Kidney (tissue), 14 donors: ENCODE measurements around the gene SHISA7. TPM values are rescaled to one million over a fixed set of nuclear protein-coding genes. Genes with fewer than 3 reads are reported as not detected.
A peak's percentile ranks its signal among the peaks of the same experiment; 100 is the strongest.

Source experiments
- DNase-seq, 5 donors: peaks; one replicate each; pipeline ENCODE4 v3.0.0-alpha.2; 2013 to 2020
- FAIRE-seq: peaks from 2 replicates; lab custom pipeline; 2012; peaks lifted over from hg19 to GRCh38; lab: Jason Lieb, UNC
- H3K27ac ChIP-seq, 2 donors: one replicate each; pipeline ENCODE4 v1.7.0; 2013; ENCODE audit warnings: low read depth in 2 of 2, low read length in 2 of 2, inconsistent platforms in 1 of 2
- H3K27me3 ChIP-seq: one replicate; pipeline ENCODE4 v1.7.1; 2013; ENCODE audit warnings: low read length, inconsistent platforms; ENCODE audit not compliant: control insufficient read depth, insufficient read depth
- H3K36me3 ChIP-seq, 3 donors: one replicate each; pipeline versions ENCODE4 v1.7.0 to v1.7.1; 2013; ENCODE audit warnings: low read length in 3 of 3, control low read depth in 1 of 3, inconsistent platforms in 1 of 3; ENCODE audit not compliant: insufficient read depth in 3 of 3, control insufficient read depth in 2 of 3
- H3K4me1 ChIP-seq, 3 donors: one replicate each; pipeline versions ENCODE4 v1.7.0 to v1.7.1; 2013; ENCODE audit warnings: low read length in 3 of 3, inconsistent platforms in 1 of 3, low read depth in 1 of 3; ENCODE audit not compliant: control insufficient read depth in 2 of 3, insufficient read depth in 2 of 3
- H3K4me3 ChIP-seq, 3 donors: one replicate each; pipeline versions ENCODE4 v1.7.0 to v1.8.1; 2013; ENCODE audit warnings: low read length in 3 of 3, control low read depth in 1 of 3, inconsistent platforms in 1 of 3
- H3K9ac ChIP-seq, 3 donors: one replicate each; pipeline versions ENCODE4 v1.7.0 to v1.7.1; 2013; ENCODE audit warnings: low read length in 3 of 3, control low read depth in 1 of 3, inconsistent platforms in 1 of 3
- H3K9me3 ChIP-seq, 3 donors: one replicate each; pipeline versions ENCODE4 v1.7.0 to v1.7.1; 2013; ENCODE audit warnings: low read length in 3 of 3, control low read depth in 1 of 3, inconsistent platforms in 1 of 3; ENCODE audit not compliant: control insufficient read depth in 2 of 3, insufficient read depth in 1 of 3
- intact Hi-C: fragments of 100-400 bp; cut with DNase I; formaldehyde crosslinking; loops from one replicate; pipeline ENCODE4 v1.11.1; 2022
- polyA plus RNA-seq: library from polyadenylated mRNA; stranded (reverse); fragments of 350-450 nt; fragmentation: Illumina TruSeq; extraction: RNeasy Lipid Tissue Mini Kit (QIAGEN cat#74804); gene quantifications from one replicate; pipeline ENCODE4 v1.2.3, GENCODE V29; 2014; ENCODE audit warnings: low read depth, low replicate concordance; ENCODE audit not compliant: insufficient read depth
- total RNA-seq: library from RNA; stranded (reverse); fragmentation: NEBNext Ultra II Directional; extraction: Animal tissue kit (Norgen Biotek cat#: 25700); gene quantifications from one replicate; pipeline ENCODE4 v1.2.1, GENCODE V29; 2021
- TF ChIP-seq, protein P1 (sequence below): IDR thresholded peaks from 3 replicates; pipeline ENCODE4 v1.5.1; 2012; ENCODE audit warnings: mild to moderate bottlenecking, moderate library complexity, borderline replicate concordance; ENCODE audit not compliant: insufficient read depth; ENCODE audit errors: extremely low read depth
- donor health status: control.
- donor health status: control.
- donor health status: control.
- donor health status: control.
- donor health status: control.
- donor health status: DM: yes; HTN: yes; CAD: no.
- donor health status: Normal renal cell carcinoma (clear cell type).

Gene SHISA7
- total and polyA plus RNA-seq, 2 donors from 2014 or later: not detected

DNA sequence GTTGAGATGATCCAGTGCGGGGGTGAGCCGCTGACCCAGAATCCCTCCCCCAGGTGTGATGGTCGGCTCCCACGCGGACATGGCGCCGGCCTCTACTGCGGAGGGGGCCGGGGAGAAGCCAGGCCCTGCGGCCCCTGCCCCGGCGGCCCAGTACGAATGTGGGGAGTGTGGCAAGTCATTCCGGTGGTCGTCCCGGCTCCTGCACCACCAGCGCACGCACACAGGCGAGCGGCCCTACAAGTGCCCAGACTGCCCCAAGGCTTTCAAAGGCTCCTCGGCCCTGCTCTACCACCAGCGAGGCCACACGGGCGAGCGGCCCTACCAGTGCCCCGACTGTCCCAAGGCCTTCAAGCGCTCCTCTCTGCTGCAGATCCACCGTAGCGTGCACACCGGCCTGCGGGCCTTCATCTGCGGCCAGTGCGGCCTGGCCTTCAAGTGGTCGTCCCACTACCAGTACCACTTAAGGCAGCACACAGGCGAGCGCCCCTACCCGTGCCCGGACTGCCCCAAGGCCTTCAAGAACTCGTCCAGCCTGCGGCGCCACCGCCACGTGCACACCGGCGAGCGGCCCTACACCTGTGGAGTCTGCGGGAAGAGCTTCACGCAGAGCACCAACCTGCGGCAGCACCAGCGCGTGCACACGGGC is 38.2 kb upstream of the SHISA7 start:
- no peaks in the 10 kb centered on the region for H3K9me3 ChIP-seq
- peaks cover 0 to 25% (median 16%) of the 10 kb centered on the region in 3 donors for H3K4me1 ChIP-seq
- no peak overlapping the region for H3K4me3 ChIP-seq
- H3K9ac ChIP-seq: no peak overlapping the region
- TF ChIP-seq, protein P1, sequence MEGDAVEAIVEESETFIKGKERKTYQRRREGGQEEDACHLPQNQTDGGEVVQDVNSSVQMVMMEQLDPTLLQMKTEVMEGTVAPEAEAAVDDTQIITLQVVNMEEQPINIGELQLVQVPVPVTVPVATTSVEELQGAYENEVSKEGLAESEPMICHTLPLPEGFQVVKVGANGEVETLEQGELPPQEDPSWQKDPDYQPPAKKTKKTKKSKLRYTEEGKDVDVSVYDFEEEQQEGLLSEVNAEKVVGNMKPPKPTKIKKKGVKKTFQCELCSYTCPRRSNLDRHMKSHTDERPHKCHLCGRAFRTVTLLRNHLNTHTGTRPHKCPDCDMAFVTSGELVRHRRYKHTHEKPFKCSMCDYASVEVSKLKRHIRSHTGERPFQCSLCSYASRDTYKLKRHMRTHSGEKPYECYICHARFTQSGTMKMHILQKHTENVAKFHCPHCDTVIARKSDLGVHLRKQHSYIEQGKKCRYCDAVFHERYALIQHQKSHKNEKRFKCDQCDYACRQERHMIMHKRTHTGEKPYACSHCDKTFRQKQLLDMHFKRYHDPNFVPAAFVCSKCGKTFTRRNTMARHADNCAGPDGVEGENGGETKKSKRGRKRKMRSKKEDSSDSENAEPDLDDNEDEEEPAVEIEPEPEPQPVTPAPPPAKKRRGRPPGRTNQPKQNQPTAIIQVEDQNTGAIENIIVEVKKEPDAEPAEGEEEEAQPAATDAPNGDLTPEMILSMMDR: no peak
- H3K36me3 ChIP-seq: no peaks in the 10 kb centered on the region
- H3K27me3 ChIP-seq: no peaks in the 10 kb centered on the region
- DNase-seq (peak in 2 of 5 donors; percentile 53 to 75), FAIRE-seq (no peak)
- H3K27ac ChIP-seq: no peak overlapping the region
- intact Hi-C loops: no loop called here

DNA sequence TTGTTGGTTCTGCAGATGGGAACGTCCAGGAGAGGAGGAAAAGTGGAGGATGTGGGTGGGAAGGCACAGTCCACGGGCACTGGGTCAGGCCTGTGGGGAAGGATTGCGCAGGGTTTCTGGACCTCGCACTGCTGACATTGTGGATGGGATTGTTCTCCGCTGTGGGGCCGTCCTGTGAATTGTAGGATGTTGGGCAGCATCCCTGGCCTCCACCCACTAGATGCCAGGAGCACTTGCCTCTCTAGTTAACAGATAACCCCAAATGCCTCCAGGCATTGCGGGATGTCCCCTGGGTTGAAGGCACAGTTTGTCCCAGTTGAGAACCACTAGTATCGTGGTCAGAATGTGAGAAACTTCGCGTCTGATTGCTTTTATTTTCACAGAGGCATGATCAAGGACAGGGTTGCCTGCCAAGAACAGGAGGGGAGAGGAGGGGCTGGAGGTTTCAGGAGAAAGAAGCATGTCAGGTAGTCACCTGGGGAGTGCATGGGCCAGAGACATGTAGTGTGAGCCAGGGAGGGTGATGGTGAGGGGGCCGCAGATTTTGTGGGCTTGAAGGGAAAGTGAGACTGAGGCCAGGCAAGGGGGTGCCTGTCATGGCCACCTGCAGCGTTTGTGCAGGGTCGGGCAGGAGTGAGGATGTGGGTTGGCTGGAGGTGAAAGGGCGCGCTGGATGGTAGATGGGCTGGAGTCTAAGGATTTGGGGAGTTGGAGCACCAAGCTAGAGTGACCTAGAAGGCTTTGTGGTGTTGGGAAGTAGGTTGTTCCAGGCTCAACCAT is 36.5 kb upstream of the SHISA7 start:
- no peak for DNase-seq
- Histone ChIP-seq H3K36me3 (no peaks in the 10 kb centered on the region), H3K4me1 (peaks cover 2 to 30% (median 23%) of the 10 kb centered on the region in 3 donors), H3K27ac (peak overlapping the region in 1 of 2 donors; percentile 43), H3K9ac (no peak overlapping the region), H3K9me3 (no peaks in the 10 kb centered on the region), H3K4me3 (no peak overlapping the region), H3K27me3 (no peaks in the 10 kb centered on the region)
- TF ChIP-seq, protein P1: no peak
- intact Hi-C loops: no loop called here
- no peak for FAIRE-seq

DNA sequence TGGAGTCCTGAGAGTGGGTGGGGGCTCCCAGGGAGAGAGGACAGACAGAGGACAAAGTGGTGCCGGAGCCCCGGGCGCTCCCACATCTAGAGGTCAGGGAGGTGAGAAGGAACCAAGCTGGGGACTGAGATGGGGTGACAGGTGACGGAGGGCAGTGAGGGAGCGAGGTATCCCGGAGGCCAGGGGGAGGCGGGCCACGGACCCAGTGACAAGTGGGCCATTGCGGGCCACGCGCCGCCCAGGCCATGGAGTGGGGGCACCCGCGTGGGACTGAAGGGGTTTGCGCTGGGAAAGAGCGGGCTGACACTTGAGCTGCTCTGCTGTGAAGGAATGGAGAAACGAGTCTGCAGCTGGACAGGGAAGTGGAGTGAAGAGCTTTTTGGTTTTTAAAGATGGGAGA is 35.9 kb upstream of the SHISA7 start:
- Histone ChIP-seq H3K27ac (peak overlapping the region in 1 of 2 donors; percentile 13), H3K27me3 (no peaks in the 10 kb centered on the region), H3K36me3 (no peaks in the 10 kb centered on the region), H3K4me3 (no peak overlapping the region), H3K9me3 (no peaks in the 10 kb centered on the region), H3K9ac (no peak overlapping the region), H3K4me1 (peaks cover 2 to 30% (median 29%) of the 10 kb centered on the region in 3 donors)
- DNase-seq (no peak), FAIRE-seq (no peak)
- intact Hi-C loops: no loop called here
- TF ChIP-seq, protein P1: no peak
